Stomach smooth muscle (tissue), 2 donors: ENCODE data around the gene SPINK9.

Source experiments
- H3K27ac ChIP-seq: one replicate; pipeline ENCODE4 v1.7.0; 2013; ENCODE audit warnings: mild to moderate bottlenecking, low read length, inconsistent platforms
- H3K27me3 ChIP-seq, 2 donors: one replicate each; pipeline ENCODE4 v1.7.0; 2013; ENCODE audit warnings: low read length in 2 of 2; ENCODE audit not compliant: insufficient read depth in 2 of 2, control insufficient read depth in 1 of 2
- H3K36me3 ChIP-seq, 2 donors: one replicate each; pipeline ENCODE4 v1.7.0; 2013; ENCODE audit warnings: low read length in 2 of 2; ENCODE audit not compliant: control insufficient read depth in 2 of 2, insufficient read depth in 2 of 2
- H3K4me1 ChIP-seq: one replicate; pipeline ENCODE4 v1.7.0; 2013; ENCODE audit warnings: low read length; ENCODE audit not compliant: control insufficient read depth, insufficient read depth
- H3K4me3 ChIP-seq, 2 donors: one replicate each; pipeline ENCODE4 v1.7.0; 2013; ENCODE audit warnings: low read length in 2 of 2
- H3K9ac ChIP-seq, 2 donors: one replicate each; pipeline ENCODE4 v1.7.0; 2013; ENCODE audit warnings: low read length in 2 of 2, mild to moderate bottlenecking in 1 of 2
- H3K9me3 ChIP-seq, 2 donors: one replicate each; pipeline ENCODE4 v1.7.0; 2013; ENCODE audit warnings: low read length in 2 of 2; ENCODE audit not compliant: control insufficient read depth in 2 of 2
- donor health status: healthy.
- donor health status: Pancreatic carcinoma.

SPINK9 gene

GRCh38 chr5:148368299-148368698 is 32.9 kb downstream of the SPINK9 start:
- no peaks in the 10 kb centered on the region for H3K27me3 ChIP-seq
- H3K9ac ChIP-seq = no peak overlapping the region
- no peak overlapping the region for H3K4me3 ChIP-seq
- H3K36me3 ChIP-seq = no peaks in the 10 kb centered on the region
- H3K9me3 ChIP-seq = no peaks in the 10 kb centered on the region
- H3K4me1 ChIP-seq = no peaks in the 10 kb centered on the region
- H3K27ac ChIP-seq = no peak overlapping the region

GRCh38 chr5:148372166-148372725 is 36.9 kb downstream of the SPINK9 start:
- Histone ChIP-seq H3K9ac (no peak overlapping the region), H3K27ac (no peak overlapping the region), H3K9me3 (no peaks in the 10 kb centered on the region), H3K4me3 (no peak overlapping the region), H3K36me3 (no peaks in the 10 kb centered on the region), H3K4me1 (no peaks in the 10 kb centered on the region), H3K27me3 (no peaks in the 10 kb centered on the region)

- Histone ChIP-seq H3K27ac (no peak overlapping the region), H3K9me3 (no peaks in the 10 kb centered on the region), H3K4me3 (no peak overlapping the region), H3K4me1 (no peaks in the 10 kb centered on the region), H3K36me3 (peaks cover 0 to 3% of the 10 kb centered on the region in 2 donors), H3K27me3 (no peaks in the 10 kb centered on the region), H3K9ac (no peak overlapping the region)
Measured at GRCh38 chr5:148372893-148373292, 37.5 kb downstream of the SPINK9 start.

GRCh38 chr5:148374690-148375360 is 39.5 kb downstream of the SPINK9 start:
- H3K9me3 ChIP-seq = no peaks in the 10 kb centered on the region
- H3K27me3 ChIP-seq = no peaks in the 10 kb centered on the region
- H3K27ac ChIP-seq = no peak overlapping the region
- no peak overlapping the region for H3K4me3 ChIP-seq
- H3K36me3 ChIP-seq = peaks cover 0 to 3% of the 10 kb centered on the region in 2 donors
- no peaks in the 10 kb centered on the region for H3K4me1 ChIP-seq
- no peak overlapping the region for H3K9ac ChIP-seq

GRCh38 chr5:148376198-148376597 is 40.8 kb downstream of the SPINK9 start:
- H3K4me1 ChIP-seq = no peaks in the 10 kb centered on the region

GRCh38 chr5:148378670-148379069 is 43.3 kb downstream of the SPINK9 start:
- H3K9me3 ChIP-seq = no peaks in the 10 kb centered on the region

More at GRCh38 chr5:148376198-148376597, 40.8 kb downstream of the SPINK9 start:
- Histone ChIP-seq H3K27me3 (no peaks in the 10 kb centered on the region), H3K4me3 (no peak overlapping the region), H3K27ac (no peak overlapping the region), H3K9me3 (no peaks in the 10 kb centered on the region), H3K9ac (no peak overlapping the region), H3K36me3 (peaks cover 0 to 3% of the 10 kb centered on the region in 2 donors)

GRCh38 chr5:148379340-148379739 is 44.0 kb downstream of the SPINK9 start:
- Histone ChIP-seq H3K36me3 (peaks cover 0 to 3% of the 10 kb centered on the region in 2 donors), H3K4me3 (no peak overlapping the region), H3K9me3 (no peaks in the 10 kb centered on the region), H3K27ac (no peak overlapping the region), H3K27me3 (no peaks in the 10 kb centered on the region), H3K4me1 (peaks cover 1% of the 10 kb centered on the region), H3K9ac (no peak overlapping the region)

More at GRCh38 chr5:148378670-148379069, 43.3 kb downstream of the SPINK9 start:
- Histone ChIP-seq H3K4me1 (no peaks in the 10 kb centered on the region), H3K27ac (no peak overlapping the region), H3K36me3 (peaks cover 0 to 3% of the 10 kb centered on the region in 2 donors), H3K27me3 (no peaks in the 10 kb centered on the region), H3K4me3 (no peak overlapping the region), H3K9ac (no peak overlapping the region)

- H3K27me3 ChIP-seq = no peaks in the 10 kb centered on the region
- no peak overlapping the region for H3K4me3 ChIP-seq
- peaks cover 9% of the 10 kb centered on the region for H3K4me1 ChIP-seq
- no peaks in the 10 kb centered on the region for H3K9me3 ChIP-seq
- H3K36me3 ChIP-seq = peaks cover 0 to 3% of the 10 kb centered on the region in 2 donors
- H3K9ac ChIP-seq = no peak overlapping the region
- H3K27ac ChIP-seq = no peak overlapping the region
Measured at GRCh38 chr5:148381906-148382305, 46.5 kb downstream of the SPINK9 start.

GRCh38 chr5:148382961-148383360 is 47.6 kb downstream of the SPINK9 start:
- peak overlapping the region; percentile 86 to 97 for H3K4me3 ChIP-seq
- no peak overlapping the region for H3K27ac ChIP-seq
- H3K36me3 ChIP-seq = no peaks in the 10 kb centered on the region
- no peaks in the 10 kb centered on the region for H3K9me3 ChIP-seq
- H3K4me1 ChIP-seq = peaks cover 9% of the 10 kb centered on the region
- peak overlapping the region; percentile 97 for H3K9ac ChIP-seq
- no peaks in the 10 kb centered on the region for H3K27me3 ChIP-seq

GRCh38 chr5:148383564-148384379 is 48.4 kb downstream of the SPINK9 start, which contains the start of gene FBXO38:
TSS of gene FBXO38 (plus strand) at chr5:148383958. CDS start at chr5:148394777, 10,819 bp downstream.
- Histone ChIP-seq H3K4me1 (peaks cover 9% of the 10 kb centered on the region), H3K27me3 (no peaks in the 10 kb centered on the region), H3K4me3 (peak within 1 kb of the TSS; percentile 86 to 97), H3K27ac (peak within 1 kb of the TSS; percentile 78), H3K36me3 (no peaks in the 10 kb centered on the region), H3K9me3 (no peaks in the 10 kb centered on the region), H3K9ac (peak within 1 kb of the TSS; percentile 97)
